ENCODE results near the gene MSN. TPM values are rescaled to one million over a fixed set of nuclear protein-coding genes. Genes with fewer than 3 reads are reported as not detected.

MSN gene
- 262 to 338 TPM (median 322 TPM) in 5 replicates for total RNA-seq (2022; extraction: Qiagen RNA extraction)

DNA sequence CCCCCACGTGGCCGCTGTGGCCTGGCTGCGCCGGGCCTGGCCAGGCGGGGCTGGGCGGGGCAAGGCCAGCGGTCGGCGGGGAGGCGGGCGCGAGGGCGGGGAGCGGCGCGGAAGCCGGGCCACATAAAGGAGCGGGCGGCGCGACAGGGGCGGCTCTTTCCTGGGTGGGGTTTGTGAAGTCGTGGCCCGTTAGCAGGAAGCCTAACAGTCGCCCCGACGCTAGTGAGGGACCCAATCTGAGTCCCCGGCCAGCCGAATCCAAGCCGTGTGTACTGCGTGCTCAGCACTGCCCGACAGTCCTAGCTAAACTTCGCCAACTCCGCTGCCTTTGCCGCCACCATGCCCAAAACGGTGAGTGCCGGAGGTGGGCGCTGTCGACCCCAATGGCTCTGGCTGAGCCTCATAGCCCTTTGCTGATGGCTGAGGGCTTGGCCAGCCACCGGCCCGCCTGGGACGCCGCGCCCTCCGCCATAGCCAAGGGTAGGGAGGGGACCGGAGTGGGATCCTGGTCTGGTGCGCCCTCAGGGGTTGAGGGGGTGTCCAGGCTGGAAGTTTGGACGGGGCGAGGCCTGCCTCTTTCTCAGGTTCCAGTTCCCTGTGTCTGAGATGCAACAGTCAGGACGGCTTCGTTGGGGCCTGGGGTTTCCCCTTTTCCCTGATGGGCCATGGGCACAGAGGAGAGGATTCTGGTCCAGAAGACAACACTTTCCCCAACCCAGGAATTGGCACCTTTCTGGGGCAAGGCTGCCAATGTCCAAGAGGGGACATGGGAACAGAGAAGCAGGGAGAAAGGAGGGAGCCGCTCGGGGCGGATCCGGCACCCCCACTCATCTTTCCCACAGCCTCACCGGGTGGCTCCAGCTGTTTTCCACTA lies at the start of gene MSN:
Gene MSN (plus strand): TSS at position 152 of the 874 bp plus-strand sequence. CDS start 188 bp downstream, at position 340.

Other genes with a start within 250 kb of the MSN start
- 63.7 to 70.6 TPM (median 67.1 TPM) in 5 replicates for gene LAS1L, start 132.9 kb upstream of the MSN start, total RNA-seq (2022; extraction: Qiagen RNA extraction)

Data from A549 treated with dexamethasone at 1 μM for 4 hours (cell line).